ENCODE measurements around the gene LINC00237.

The LINC00237 gene

GRCh38 chr20:21151791-21152190 lies 45.6 kb upstream of the LINC00237 start:
- H3K4me3 ChIP-seq (replicated peaks; ENCODE audit: insufficient read depth, low read length) = no peak overlapping the region
- no peak overlapping the region for H3K27ac ChIP-seq (replicated peaks)
- no peaks in the 10 kb centered on the region for H3K27me3 ChIP-seq (ENCODE audit: insufficient read depth, poor library complexity, severe bottlenecking)
- no peak for DNase-seq (ENCODE audit: low read depth in 1 of 2, low spot score in 1 of 2)
- TF ChIP-seq REST (IDR thresholded peaks at IDR 0.05; ENCODE audit: insufficient replicate concordance, low read depth) (no peak), POLR2AphosphoS5 (IDR thresholded peaks at IDR 0.05; ENCODE audit: low read depth) (no peak), CTCF (IDR thresholded peaks at IDR 0.05; ENCODE audit: insufficient read depth, low read length) (no peak), GABPA (IDR thresholded peaks at IDR 0.05; ENCODE audit: low read depth) (no peak), SPI1 (IDR thresholded peaks at IDR 0.05; ENCODE audit: borderline replicate concordance, low read depth) (no peak)

GRCh38 chr20:21149344-21149743 lies 43.2 kb upstream of the LINC00237 start:
- no peak for DNase-seq (ENCODE audit: low read depth in 1 of 2, low spot score in 1 of 2)

GRCh38 chr20:21147593-21147992 lies 41.4 kb upstream of the LINC00237 start:
- H3K4me3 ChIP-seq (replicated peaks; ENCODE audit: insufficient read depth, low read length) = no peak overlapping the region
- TF ChIP-seq CTCF (IDR thresholded peaks at IDR 0.05; ENCODE audit: insufficient read depth, low read length) (no peak), GABPA (IDR thresholded peaks at IDR 0.05; ENCODE audit: low read depth) (no peak), SPI1 (IDR thresholded peaks at IDR 0.05; ENCODE audit: borderline replicate concordance, low read depth) (no peak), REST (IDR thresholded peaks at IDR 0.05; ENCODE audit: insufficient replicate concordance, low read depth) (no peak), POLR2AphosphoS5 (IDR thresholded peaks at IDR 0.05; ENCODE audit: low read depth) (no peak)
- H3K27ac ChIP-seq (replicated peaks) = no peak overlapping the region
- peak; percentile 19 to 23 for DNase-seq (ENCODE audit: low read depth in 1 of 2, low spot score in 1 of 2)
- no peaks in the 10 kb centered on the region for H3K27me3 ChIP-seq (ENCODE audit: insufficient read depth, poor library complexity, severe bottlenecking)

More at GRCh38 chr20:21149344-21149743, 43.2 kb upstream of the LINC00237 start:
- Histone ChIP-seq H3K27me3 (ENCODE audit: insufficient read depth, poor library complexity, severe bottlenecking) (no peaks in the 10 kb centered on the region), H3K27ac (replicated peaks) (no peak overlapping the region), H3K4me3 (replicated peaks; ENCODE audit: insufficient read depth, low read length) (no peak overlapping the region)
- TF ChIP-seq REST (IDR thresholded peaks at IDR 0.05; ENCODE audit: insufficient replicate concordance, low read depth) = no peak
- no peak for TF ChIP-seq GABPA (IDR thresholded peaks at IDR 0.05; ENCODE audit: low read depth)
- TF ChIP-seq CTCF (IDR thresholded peaks at IDR 0.05; ENCODE audit: insufficient read depth, low read length) = no peak
- TF ChIP-seq SPI1 (IDR thresholded peaks at IDR 0.05; ENCODE audit: borderline replicate concordance, low read depth) = no peak
- no peak for TF ChIP-seq POLR2AphosphoS5 (IDR thresholded peaks at IDR 0.05; ENCODE audit: low read depth)
